Stimulated activated CD8-positive, alpha-beta memory T cell treated with anti-CD3 and anti-CD28 coated beads, Interleukin-7, amount 100 ng/mL, for 4 hours (primary cell): Measurements from ENCODE around the gene ART1.
A peak's percentile ranks its signal among the peaks of the same experiment; 100 is the strongest.
"Not testable (repeated sequence)": the region's sequence is repeated elsewhere in the genome, so short reads cannot be mapped to it uniquely, and the experiment has no call there.

Source experiments
- DNase-seq, 2 donors: peaks; one replicate each; pipeline ENCODE4 v3.0.0-alpha.2; 2020; ENCODE audit warnings: low read depth in 2 of 2

Gene ART1, protein sequence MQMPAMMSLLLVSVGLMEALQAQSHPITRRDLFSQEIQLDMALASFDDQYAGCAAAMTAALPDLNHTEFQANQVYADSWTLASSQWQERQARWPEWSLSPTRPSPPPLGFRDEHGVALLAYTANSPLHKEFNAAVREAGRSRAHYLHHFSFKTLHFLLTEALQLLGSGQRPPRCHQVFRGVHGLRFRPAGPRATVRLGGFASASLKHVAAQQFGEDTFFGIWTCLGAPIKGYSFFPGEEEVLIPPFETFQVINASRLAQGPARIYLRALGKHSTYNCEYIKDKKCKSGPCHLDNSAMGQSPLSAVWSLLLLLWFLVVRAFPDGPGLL

DNA sequence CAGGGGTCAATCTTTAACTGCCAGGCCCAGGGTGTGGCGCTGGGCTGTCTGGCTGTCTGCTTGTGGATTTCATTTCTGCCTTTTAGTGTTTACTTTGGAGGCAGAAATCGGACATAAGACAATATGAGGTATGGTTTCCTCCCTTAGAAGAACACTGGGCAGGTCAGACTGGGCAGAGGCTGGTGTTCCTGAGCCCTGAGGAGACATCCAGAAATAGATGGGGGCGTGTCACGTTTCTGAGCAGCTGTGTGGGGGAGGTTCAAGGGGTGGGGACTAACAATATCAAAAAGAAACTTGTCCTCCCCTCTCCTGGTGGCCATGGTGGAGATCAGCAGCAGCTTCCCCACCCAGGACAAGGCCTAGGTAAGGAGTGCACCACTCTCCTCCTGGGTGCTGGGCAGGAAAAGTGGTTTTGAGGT lies at the start of gene ART1:
ART1 (plus strand) TSS at position 312 of the 419 bp plus-strand sequence. CDS start 14,086 bp downstream, outside the sequence.
- no peak for DNase-seq

DNA sequence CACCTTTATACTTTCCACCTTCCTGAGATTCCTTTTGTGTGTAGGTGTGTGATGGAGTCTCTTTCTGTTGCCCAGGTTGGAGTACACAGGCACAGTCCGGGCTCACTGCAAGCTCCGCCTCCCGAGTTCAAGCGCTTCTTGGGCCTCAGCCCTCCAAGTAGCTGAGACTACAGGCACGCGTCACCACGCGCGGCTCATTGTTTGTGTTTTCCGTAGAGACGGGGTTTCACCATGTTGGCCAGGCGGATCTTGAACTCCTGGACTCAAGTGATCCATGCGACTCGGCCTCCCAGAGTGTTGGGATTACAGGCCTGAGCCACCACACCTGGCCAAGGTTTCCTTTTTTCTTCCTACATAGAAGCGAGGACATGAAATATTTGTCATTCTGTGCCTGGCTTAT lies 47.2 kb upstream of the ART1 start:
- not testable (repeated sequence) for DNase-seq

DNA sequence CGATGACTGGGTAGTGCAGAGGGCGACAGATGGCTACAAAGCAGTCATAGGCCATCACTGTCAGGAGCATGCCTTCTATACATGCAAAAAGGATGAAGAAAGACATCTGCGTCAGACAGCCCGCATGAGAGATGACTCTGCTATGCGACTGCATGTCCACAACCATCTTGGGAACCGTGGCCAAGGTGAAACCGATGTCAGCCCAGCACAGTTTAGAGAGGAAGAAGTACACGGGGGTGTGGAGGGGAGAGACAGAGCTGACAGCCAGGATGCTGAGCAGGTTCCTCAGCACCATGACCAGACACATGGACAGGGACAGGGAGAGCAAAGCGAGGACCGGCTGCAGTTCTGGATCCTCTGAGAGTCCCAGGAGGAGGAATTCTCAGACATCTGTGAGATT lies 44.7 kb upstream of the ART1 start:
- DNase-seq, result not testable (repeated sequence)

DNA sequence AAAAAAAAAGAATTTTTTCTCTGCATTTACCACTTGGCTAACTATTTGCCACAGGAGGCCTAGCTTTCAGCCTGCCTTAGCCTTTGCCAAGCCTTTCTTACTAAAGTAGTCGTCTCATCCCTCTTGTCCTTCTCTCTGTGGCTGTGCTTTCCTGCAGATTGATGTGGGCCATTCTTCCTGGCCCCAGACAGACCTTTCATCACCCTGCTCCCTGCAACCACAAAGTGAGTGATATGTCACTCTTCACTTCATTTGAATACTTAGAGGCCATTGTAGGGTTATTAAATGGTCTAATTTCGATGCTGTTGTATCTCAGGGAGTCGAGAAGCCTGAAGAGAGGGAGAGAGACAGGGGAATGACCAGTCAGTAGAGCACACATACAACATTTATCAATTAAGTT lies 40.8 kb upstream of the ART1 start:
- DNase-seq, result no peak

DNA sequence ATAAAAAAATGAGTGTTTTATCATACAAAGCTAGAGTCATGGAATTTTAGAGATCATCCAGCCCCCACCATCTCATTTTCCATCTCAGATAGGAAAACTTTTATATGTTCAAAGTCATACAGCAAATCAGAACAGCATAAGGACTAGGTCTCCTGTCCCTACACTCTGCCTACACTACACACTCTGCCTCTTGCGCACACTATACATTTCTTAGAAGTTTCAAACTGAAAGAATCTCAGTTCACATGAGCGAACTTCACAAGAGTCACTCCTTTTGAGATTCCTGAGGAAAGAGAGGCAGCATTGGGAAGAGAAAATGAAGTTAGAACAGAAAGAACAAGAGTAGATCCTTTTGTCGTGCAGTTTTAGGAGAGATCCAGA lies 39.7 kb upstream of the ART1 start:
- no peak for DNase-seq

DNA sequence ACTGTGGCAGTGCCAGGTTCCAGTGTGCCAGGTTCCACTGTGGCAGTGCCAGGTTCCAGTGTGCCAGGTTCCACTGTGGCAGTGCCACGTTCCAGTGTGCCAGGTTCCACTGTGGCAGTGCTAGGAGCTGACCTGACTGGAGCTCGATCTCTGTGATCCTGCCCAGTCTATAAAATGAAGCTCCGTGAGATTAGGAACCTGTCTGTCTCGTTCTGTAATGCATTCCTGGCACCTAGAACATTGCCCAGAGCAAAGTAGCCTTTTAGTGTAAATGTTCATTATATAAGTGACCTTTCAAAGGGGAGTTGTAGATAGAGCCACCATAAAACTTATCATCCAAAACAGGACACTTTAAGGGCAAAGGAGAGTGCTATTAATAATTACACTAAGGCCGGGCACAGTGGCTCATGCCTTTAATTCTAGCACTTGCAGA lies 39.1 kb upstream of the ART1 start:
- no peak for DNase-seq

DNA sequence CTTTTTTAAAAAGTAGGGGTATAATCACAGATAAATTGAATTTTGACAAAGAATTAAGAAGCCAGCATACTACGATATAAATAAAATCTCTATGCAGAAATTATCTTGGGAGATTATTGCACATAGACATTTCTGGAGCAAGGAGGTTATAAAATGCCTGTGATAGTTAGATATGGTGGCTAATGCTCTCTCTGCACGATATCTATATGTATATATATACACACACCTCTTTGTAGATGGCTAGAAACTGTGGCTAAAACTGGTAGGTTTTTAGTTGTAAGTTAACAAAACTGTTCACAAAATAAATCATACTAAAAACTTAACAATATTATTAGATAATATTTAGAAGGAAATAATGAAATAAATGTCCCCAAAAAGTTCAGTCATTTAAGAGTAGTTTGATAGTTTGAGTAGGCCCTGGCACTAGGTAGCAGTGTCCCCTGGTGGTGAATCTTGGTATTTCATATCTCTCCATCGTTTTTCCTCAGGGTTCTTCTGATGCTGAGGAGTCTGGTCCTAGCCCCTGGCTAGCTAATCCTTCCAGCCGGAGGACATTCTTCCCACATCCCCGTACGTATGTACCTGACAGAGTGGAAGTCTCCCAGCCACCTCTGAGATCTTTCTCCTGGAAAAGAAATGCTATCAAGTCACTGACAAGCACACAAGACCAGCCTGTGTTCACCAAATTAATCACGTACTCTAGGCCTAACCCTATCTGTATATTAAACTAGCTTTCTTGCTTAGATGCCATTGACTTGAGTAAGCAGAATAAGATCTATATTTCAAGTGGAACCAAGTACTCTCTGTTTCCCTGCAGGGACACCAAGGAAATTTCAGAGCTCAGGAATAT lies 35.3 kb upstream of the ART1 start:
- no peak for DNase-seq

DNA sequence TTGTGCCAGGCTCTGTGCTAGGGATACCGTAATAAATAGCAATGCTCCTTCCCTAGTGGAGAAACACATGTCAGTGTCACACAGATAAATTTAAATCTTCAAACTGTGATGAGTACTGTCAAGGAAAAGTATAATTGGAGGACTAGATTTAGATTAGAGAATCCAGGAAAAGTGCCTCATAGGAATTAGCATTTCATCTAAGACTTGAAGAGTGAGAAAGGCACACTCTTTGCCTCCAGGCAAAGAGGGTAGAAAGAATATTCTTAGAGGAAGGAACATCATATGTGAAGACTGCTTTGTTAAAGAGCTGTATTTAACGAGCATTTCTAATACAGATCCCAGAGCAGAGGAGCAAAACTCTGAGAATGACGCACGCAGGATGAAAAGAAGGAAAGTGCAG lies 34.1 kb upstream of the ART1 start:
- no peak for DNase-seq

DNA sequence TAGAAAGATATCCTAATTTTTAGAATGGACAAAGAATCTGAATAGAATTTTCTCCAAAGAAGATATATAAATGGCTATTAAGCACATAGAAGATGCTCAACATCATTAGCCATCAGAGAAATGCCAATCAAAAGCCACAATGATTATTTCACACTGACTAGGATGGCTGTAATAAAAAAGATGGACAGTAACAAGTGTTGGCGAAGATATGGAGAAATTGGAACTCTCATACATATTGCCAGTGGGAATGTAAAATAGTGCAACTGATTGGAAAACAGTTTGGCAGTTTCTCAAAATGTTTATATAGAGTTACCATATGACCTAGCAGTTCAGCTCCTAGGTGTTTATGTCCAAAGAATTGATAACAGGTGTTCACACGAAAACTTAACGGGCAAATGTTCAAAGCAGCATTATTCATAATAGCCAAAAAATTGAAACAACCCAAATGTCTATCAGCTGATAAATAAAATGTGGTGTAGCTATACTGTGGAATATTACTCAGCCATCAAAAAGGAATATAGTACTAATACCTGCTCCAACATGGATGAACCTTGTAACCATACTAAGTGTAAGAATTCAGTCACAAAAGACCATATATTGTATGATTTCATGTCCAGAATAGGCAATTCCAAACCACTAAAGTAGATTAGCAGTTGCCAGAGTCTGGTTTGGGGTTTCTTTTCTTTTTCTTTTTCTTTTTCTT lies 32.8 kb upstream of the ART1 start:
- no peak for DNase-seq

DNA sequence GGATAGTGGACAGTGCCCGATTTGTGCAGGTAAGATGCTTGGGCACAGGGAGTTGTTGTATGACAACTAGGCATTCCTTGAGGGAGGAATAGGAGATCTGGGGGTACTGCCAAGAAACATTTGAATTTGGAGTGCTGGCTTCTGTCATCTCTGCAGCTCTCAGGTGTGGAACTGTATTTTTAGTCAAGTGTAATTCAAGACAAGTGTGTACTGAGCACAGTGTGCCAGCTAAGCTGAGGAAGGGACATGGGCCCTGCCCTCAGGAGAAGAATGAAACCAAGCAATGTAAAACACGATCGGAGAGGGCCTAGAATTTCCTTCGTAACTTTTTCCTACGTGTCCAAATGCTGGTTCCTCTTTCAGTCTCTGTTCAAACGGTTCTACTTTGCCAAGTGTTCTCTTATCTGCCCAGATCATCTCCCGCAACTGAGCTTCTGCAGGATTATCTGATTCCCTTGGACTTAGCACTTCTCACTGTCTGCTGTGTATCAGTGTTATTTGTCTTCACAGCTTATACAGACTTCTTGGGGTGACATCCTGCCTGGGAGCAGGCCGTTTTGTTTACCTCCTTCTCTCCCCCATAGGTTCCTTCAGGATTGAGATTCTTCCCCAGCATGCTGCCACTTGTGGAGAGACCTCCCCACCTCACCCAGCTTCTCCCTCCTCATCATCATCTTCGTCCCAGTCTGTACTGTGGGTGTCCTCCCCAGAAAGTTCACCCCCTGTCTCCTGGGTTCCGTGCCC lies 30.8 kb upstream of the ART1 start:
- DNase-seq, result no peak

DNA sequence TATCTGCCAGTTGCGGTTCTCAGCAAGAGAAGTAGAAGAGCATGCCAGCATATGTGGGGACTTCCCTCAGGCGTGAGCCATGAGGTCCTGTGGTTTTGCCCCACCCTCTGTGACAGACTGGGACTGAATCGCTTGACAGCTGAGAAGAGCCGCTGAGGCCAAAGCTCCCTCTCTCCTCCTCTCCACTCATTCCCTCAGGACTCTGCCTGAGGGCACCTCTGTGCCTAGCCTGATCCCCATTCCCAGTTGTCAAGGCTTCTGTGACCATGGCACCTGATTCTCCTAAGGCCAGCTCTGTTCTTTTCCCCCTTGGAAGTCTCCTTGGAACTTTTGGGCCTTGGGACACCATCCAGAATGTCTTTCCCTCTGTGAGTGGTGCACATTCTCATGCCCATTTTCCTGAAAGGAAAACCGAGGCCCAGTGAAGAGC lies 30.2 kb upstream of the ART1 start:
- peak; percentile 6 to 10 for DNase-seq

DNA sequence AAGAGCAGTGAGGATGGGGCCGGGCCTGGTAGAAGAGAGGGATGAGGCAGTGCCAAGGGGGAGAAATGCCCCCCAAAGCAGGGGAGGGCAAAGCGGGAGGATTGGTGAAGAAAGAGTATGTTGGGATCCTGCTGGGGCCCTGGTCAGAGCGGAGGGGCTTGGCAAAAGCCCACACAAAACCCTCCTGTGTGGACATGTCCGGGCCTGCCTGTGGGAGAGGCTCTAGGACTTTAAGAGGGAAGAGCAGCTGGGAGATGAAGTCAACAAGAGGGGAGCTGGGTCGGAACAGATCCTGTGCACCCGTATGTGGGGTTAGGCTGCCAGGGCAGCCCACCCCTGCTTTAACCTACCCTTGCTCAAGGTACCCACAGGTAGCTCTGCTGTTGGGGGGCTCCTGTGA lies 28.9 kb upstream of the ART1 start:
- DNase-seq, result no peak

DNA sequence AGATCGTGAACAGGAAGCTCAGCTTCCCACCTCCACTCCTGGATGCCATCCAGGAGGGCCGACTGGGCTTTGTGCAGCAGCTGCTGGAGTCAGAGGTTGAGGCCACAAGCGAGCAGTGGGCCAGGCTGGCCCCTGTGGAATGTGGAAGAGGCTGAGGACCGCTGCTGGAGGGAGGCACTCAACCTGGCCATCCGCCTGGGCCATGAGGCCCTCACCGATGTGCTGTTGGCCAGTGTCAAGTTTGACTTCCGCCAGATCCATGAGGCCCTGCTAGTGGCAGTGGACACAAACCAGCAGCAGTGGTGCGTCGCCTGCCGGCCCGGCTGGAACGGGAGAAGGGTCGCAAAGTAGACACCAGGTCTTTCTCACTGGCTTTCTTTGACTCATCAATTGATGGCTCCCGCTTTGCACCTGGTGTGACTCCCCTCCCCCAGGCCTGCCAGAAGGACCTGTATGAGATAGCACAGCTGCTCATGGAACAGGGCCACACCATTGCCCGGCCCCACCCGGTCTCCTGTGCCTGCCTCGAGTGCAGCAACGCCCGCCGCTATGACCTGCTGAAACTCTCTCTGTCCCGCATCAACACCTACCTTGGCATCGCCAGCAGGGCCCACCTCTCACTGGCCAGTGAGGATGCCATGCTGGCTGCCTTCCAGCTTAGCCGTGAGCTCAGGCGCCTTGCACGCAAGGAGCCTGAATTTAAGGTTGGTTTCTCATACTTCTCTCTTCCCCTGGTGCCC lies 28.0 kb upstream of the ART1 start:
- DNase-seq, result no peak

DNA sequence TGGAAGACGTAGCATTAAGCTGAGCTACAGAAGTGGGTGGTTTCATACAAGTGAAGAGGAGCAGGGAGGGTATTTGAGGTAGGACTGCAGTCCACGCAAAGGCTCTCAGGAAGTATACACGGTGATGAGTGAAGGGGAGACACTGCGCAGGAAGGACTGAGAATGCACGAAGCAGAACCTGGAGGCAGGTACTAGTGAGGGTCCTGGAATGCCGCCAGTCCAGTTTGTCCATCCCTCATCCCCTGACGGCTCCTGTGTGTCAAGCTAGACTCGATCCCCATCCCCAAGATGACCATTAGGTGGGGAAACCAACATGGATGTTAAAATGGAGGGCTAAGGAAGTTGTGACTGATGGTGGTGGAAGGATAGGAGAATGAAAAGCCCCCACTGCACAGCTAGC lies 26.9 kb upstream of the ART1 start:
- no peak for DNase-seq

DNA sequence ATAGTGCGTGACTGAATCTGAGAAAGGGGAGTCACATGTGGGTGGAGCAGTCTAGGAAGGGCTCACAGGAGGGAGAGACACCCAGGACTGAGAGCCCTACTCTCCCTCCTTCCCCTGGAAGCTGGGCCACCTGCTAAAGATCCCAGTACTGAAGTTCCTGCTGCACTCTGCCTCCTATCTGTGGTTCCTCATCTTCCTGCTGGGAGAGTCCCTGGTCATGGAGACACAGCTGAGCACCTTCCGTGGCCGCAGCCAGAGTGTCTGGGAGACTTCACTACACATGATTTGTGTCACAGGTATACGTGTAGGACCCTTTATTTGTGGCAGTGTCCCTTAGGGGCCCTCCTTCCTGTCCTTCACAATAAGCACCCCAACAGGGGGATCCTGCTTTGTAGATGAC lies 22.4 kb upstream of the ART1 start:
- no peak for DNase-seq

DNA sequence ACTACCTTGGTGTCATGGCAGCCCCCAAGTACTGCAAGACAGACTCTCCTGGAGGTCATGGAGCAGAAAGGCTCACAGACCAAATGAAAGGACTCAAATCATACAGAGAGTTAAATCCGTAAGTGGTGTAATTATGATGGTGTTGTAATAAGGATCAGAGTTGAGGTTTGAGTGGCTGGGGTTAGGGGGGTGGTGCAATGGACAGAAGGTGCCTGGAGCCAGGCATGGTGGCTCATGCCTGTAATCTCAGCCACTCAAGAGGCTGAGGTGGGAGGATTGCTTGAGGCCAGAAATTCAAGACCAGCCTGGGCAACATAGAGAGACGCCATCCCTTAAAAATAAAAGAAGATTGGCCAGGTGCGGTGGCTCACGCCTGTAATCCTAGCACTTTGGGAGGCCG lies 21.8 kb upstream of the ART1 start:
- no peak for DNase-seq

DNA sequence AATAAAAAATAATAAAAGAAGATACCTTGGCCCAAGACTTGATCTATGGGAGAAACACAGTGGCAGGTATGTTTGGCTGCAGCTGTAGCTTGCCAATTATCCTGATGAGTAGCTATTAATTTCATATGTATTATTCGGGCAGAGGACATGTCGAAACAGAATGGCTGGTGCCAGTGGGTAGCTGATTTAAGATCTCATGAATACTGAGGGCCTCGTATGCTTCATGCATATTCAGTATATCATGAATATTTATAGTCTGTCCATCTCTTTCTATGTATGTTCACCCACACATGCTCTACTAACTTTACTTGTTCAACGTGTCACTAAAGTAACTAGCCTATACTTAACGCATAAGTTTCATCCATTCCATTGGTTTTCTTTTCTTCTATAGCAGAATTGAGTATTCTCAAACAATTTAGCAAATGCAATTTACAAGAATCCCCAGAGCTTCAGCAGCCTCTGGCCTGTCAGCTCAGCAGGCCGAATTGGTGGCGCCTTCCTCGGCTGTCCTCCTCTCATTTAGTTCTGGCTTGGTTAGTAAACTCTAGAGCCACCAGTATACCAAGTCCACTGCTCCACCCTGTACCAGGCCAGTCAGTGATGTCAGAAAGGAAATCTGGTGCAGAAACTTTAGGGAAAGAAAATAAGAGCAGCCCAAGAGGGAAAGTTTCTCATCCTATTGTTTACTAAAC lies 21.0 kb upstream of the ART1 start:
- DNase-seq, result no peak

DNA sequence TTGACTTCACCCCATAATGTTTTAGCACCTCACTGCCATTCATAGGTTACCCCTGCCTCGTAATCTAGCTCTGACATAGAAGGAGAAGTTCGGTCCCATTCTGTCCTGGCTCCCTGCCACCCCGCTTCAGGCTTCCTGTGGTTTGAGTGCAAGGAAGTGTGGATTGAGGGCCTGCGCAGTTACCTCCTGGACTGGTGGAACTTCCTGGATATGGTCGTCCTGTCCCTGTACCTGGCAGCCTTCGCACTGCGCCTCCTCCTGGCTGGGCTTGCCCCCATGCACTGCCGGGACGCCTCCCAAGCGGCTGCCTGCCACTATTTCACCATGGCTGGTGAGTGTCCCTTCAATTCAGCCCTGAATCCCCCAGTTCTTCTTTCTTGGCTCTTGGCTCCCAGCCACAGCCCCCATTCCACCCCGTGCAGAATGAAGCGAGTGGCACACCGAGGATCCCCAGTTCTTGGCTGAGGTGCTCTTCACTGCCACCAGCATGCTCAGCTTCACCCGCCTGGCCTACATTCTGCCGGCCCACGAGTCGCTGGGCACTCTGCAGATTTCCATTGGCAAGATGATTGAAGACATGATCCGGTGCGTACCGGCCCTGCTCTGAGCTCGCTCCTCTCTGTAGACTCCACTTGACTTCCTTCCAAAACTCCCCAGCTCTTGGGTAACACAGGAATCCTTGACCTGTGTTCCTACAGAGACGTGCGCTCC lies 18.5 kb upstream of the ART1 start:
- no peak for DNase-seq

DNA sequence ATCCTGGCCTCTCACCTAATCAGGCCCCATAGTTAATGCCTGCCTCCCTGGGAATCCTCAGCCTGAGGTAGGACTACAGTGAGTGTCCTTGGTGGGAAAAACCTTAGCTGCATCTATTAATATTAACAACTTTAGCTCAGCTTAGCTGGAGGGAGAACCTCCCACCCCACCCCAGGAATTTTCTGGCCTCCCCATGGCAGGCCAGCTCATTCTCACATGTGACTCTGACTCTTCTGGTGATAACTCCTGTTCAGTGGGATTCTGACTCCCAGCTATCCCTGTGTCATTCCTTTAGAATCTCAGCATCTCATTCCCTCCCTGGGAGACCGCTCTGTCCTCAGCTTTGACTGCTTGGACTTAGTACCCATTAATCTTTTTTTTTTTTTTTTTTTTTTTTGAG lies 17.6 kb upstream of the ART1 start:
- no peak for DNase-seq

DNA sequence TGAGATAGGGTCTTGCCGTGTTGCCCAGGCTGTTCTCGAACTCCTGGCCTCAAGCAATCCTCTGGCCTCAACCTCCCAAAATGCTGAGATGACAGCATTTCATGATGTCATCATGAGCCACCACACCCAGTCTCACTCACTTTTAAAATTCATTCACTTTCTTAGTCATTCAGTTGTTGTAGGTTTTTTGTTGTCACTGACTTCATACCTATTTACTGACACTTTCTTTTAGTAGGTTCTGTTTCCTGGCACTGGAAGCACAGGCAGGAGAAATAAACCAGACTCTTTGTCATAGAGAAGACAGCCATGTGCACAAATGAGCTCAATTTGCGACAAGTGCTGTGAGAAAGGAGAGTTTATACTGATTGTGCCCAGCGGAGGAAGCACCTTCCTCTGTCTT lies 13.6 kb upstream of the ART1 start:
- DNase-seq, result no peak
